Measurements from ENCODE around the gene RNF114. TPM values are rescaled to one million over a fixed set of nuclear protein-coding genes. Genes with fewer than 3 reads are reported as not detected.
A peak's percentile ranks its signal among the peaks of the same experiment; 100 is the strongest.
"Not testable (repeated sequence)": the region's sequence is repeated elsewhere in the genome, so short reads cannot be mapped to it uniquely, and the experiment has no call there.

The RNF114 gene
- total RNA-seq, 1 experiment from 2014 or later, result 127 TPM

- peak; percentile 86 for DNase-seq (ENCODE audit: low read depth)
These were observed 7.6 kb upstream of the RNF114 start for GRCh38 chr20:49928411-49929141.

- no peak for DNase-seq (ENCODE audit: low read depth)
These were observed 7.1 kb upstream of the RNF114 start for GRCh38 chr20:49929142-49929494.

GRCh38 chr20:49935746-49936152 lies 448 bp upstream of the RNF114 start:
- no peak for DNase-seq (ENCODE audit: low read depth)

- no peak for DNase-seq (ENCODE audit: low read depth)
These were observed 1.1 kb downstream of the RNF114 start for GRCh38 chr20:49937027-49937929.

GRCh38 chr20:49938173-49939163 lies 2.3 kb downstream of the RNF114 start:
- DNase-seq (ENCODE audit: low read depth), result peak; percentile 82

GRCh38 chr20:49941456-49941855 lies 5.3 kb downstream of the RNF114 start:
- DNase-seq (ENCODE audit: low read depth), result no peak

GRCh38 chr20:49942303-49942702 lies 6.1 kb downstream of the RNF114 start:
- no peak for DNase-seq (ENCODE audit: low read depth)

- no peak for DNase-seq (ENCODE audit: low read depth)
These were observed 6.7 kb downstream of the RNF114 start for GRCh38 chr20:49942942-49943341.

- no peak for DNase-seq (ENCODE audit: low read depth)
These were observed 9.1 kb downstream of the RNF114 start for GRCh38 chr20:49945306-49945700.

- DNase-seq (ENCODE audit: low read depth), result no peak
These were observed 9.7 kb downstream of the RNF114 start for GRCh38 chr20:49945701-49946477.

GRCh38 chr20:49948178-49948577 lies 12.0 kb downstream of the RNF114 start:
- DNase-seq (ENCODE audit: low read depth), result no peak

GRCh38 chr20:49948809-49949507 lies 12.8 kb downstream of the RNF114 start:
- DNase-seq (ENCODE audit: low read depth), result peak; percentile 85

GRCh38 chr20:49951151-49951550 lies 15.0 kb downstream of the RNF114 start:
- peak; percentile 92 for DNase-seq (ENCODE audit: low read depth)

- no peak for DNase-seq (ENCODE audit: low read depth)
These were observed 19.0 kb downstream of the RNF114 start for GRCh38 chr20:49955167-49955566.

- DNase-seq (ENCODE audit: low read depth), result not testable (repeated sequence)
These were observed 19.7 kb downstream of the RNF114 start for GRCh38 chr20:49955830-49956396.

- no peak for DNase-seq (ENCODE audit: low read depth)
These were observed 20.5 kb downstream of the RNF114 start for GRCh38 chr20:49956689-49957088.

- DNase-seq (ENCODE audit: low read depth), result peak; percentile 27
These were observed 21.1 kb downstream of the RNF114 start for GRCh38 chr20:49957089-49957938.

GRCh38 chr20:49961413-49961812 lies 25.2 kb downstream of the RNF114 start:
- no peak for DNase-seq (ENCODE audit: low read depth)

All from RPMI7951 (cell line).